Thoracic aorta (tissue), 2 donors: ENCODE data around the gene DZANK1. TPM values are rescaled to one million over a fixed set of nuclear protein-coding genes. Genes with fewer than 3 reads are reported as not detected.

ENCODE experiments used
- ATAC-seq: fragments of 150-250 bp; one replicate; pipeline ENCODE4 v1.8.0; 2017; ENCODE audit warnings: low read depth; ENCODE audit not compliant: insufficient number of reproducible peaks, low FRiP score
- DNase-seq: peaks from one replicate; pipeline ENCODE4 v3.0.0-alpha.2; 2020; ENCODE audit warnings: low spot score
- H3K27ac ChIP-seq, 2 donors: fragments of 200-600 bp; sonication (generic); 1 replicate in 1 of 2; 2 replicates in 1 of 2; pipeline ENCODE4 v1.5.1; 2016; ENCODE audit warnings: mild to moderate bottlenecking in 2 of 2, moderate library complexity in 2 of 2
- H3K27me3 ChIP-seq: fragments of 200-600 bp; sonication (generic); replicated peaks from 2 replicates; pipeline ENCODE4 v1.6.0; 2016; ENCODE audit warnings: mild to moderate bottlenecking; ENCODE audit not compliant: insufficient read depth
- H3K36me3 ChIP-seq: fragments of 200-600 bp; sonication (generic); one replicate; pipeline ENCODE4 v1.5.1; 2016
- H3K4me1 ChIP-seq, 2 donors: fragments of 200-600 bp; sonication (generic); 1 replicate in 1 of 2; 2 replicates in 1 of 2; pipeline versions ENCODE4 v1.5.1 to v1.6.0; 2016; ENCODE audit warnings: low read depth in 2 of 2, mild to moderate bottlenecking in 1 of 2; ENCODE audit not compliant: control insufficient read depth in 1 of 2
- H3K4me3 ChIP-seq: fragments of 200-600 bp; sonication (generic); 2 replicates; pipeline ENCODE4 v1.5.1; 2016; ENCODE audit warnings: mild to moderate bottlenecking
- H3K9me3 ChIP-seq: fragments of 200-600 bp; sonication (generic); 2 replicates; pipeline ENCODE4 v1.5.1; 2016
- total RNA-seq, 2 donors: library from RNA; depleted of rRNA; stranded (reverse); fragments of >200 nt; gene quantifications; one replicate each; pipeline versions ENCODE4 v1.1.0 to v1.2.3, GENCODE V29; 2016
- TF ChIP-seq, protein P1 (sequence below): fragments of 200-600 bp; sonication (generic); IDR thresholded peaks from one replicate; pipeline ENCODE4 v1.5.1; 2019; ENCODE audit warnings: antibody characterized with exemption

DZANK1 gene
- total RNA-seq, 2 donors from 2014 or later = 3.2 to 3.7 TPM

DNA sequence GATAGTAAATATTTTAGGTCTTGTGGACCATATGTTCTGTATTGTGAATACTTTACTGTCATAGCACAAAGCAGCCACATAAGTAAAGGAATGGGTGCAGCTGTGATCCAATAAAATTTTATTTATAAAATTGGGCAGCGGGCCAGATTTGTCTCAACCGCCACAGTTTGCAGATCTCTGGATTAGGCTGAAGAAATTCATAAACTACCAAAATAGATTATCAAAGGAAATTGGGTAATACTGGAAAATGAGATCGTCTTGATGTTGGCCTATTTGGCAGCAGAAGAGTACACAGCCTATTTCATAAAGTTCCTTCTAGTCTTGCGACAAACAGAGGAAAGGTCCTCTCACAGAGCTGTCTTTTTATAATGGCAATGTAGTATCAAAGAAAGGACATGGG lies 69.8 kb downstream of the DZANK1 start:
- H3K27me3 ChIP-seq = no peaks in the 10 kb centered on the region
- H3K9me3 ChIP-seq = no peaks in the 10 kb centered on the region
- H3K4me3 ChIP-seq = no peak overlapping the region
- H3K27ac ChIP-seq = no peak overlapping the region
- peaks cover 2% of the 10 kb centered on the region for H3K36me3 ChIP-seq
- H3K4me1 ChIP-seq = no peaks in the 10 kb centered on the region
- DNase-seq (no peak), ATAC-seq (no peak)
- TF ChIP-seq, protein P1, sequence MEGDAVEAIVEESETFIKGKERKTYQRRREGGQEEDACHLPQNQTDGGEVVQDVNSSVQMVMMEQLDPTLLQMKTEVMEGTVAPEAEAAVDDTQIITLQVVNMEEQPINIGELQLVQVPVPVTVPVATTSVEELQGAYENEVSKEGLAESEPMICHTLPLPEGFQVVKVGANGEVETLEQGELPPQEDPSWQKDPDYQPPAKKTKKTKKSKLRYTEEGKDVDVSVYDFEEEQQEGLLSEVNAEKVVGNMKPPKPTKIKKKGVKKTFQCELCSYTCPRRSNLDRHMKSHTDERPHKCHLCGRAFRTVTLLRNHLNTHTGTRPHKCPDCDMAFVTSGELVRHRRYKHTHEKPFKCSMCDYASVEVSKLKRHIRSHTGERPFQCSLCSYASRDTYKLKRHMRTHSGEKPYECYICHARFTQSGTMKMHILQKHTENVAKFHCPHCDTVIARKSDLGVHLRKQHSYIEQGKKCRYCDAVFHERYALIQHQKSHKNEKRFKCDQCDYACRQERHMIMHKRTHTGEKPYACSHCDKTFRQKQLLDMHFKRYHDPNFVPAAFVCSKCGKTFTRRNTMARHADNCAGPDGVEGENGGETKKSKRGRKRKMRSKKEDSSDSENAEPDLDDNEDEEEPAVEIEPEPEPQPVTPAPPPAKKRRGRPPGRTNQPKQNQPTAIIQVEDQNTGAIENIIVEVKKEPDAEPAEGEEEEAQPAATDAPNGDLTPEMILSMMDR = no peak

DNA sequence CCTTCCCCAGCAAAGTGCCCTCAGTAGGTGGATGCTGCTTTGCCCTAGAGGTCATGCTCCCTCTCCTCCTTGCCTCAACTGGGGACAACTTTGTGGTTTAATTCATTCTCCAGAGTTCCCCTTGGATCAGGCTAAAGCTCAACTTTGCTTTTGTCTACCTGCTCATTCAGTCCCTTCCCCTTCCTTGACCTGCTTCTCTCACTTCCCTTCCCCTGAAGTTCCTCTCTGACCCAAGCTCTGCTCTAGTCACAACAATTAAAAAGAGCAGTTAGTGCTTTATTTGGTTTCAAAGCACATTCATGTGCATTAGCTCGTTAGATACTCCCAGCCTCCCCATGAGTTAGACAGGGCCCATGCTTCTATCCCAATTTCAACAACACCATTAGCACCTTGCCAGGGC lies 71.3 kb downstream of the DZANK1 start:
- no peak overlapping the region for H3K27ac ChIP-seq
- no peak for ATAC-seq
- DNase-seq = no peak
- no peaks in the 10 kb centered on the region for H3K4me1 ChIP-seq
- no peak overlapping the region for H3K4me3 ChIP-seq
- no peaks in the 10 kb centered on the region for H3K9me3 ChIP-seq
- no peaks in the 10 kb centered on the region for H3K27me3 ChIP-seq
- TF ChIP-seq, protein P1 = no peak
- peaks cover 1% of the 10 kb centered on the region for H3K36me3 ChIP-seq

DNA sequence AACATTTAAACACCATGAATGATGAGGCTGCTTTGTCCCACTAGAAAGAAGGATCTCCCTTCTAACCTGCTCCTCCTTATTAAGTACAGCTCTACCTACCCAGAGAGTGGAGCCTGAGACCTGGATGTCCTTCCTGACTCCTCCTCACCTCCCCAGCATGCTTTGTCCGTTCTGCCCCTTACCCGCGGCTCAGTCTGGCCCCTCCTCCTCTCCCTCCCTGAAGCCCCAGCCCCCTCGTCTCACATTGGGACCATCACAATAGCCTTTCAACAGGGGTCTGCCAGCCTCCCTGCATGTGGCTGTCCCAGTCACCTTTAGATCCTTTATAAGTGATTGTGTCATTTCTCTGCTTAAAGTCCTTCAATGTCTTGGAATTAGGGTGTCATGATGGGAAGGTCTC lies 72.5 kb downstream of the DZANK1 start:
- H3K4me3 ChIP-seq = no peak overlapping the region
- H3K9me3 ChIP-seq = no peaks in the 10 kb centered on the region
- H3K27ac ChIP-seq = no peak overlapping the region
- H3K4me1 ChIP-seq = no peaks in the 10 kb centered on the region
- no peak for DNase-seq
- TF ChIP-seq, protein P1 = no peak
- H3K36me3 ChIP-seq = no peaks in the 10 kb centered on the region
- no peak for ATAC-seq
- no peaks in the 10 kb centered on the region for H3K27me3 ChIP-seq

DNA sequence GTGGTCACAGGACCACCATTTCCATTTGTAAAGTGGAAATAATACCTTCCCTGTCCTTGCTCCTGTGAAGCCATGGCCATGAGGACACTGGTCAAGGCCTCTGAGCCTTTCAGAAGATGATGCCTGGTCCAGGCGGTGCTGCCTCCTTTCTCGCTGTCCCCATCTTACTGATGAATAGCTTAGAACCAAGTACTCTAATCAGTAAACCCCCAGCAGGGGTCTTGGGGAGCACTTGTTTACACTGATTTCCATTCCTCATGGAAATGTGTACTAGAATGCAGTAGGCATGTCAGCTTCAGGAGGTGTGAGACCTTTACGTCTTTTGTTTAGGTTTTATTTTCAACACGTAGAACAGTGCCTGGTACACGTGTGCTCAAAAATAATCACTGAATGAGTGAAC lies 75.1 kb downstream of the DZANK1 start:
- Histone ChIP-seq H3K27ac (no peak overlapping the region), H3K4me1 (no peaks in the 10 kb centered on the region), H3K9me3 (no peaks in the 10 kb centered on the region), H3K36me3 (no peaks in the 10 kb centered on the region), H3K4me3 (no peak overlapping the region), H3K27me3 (no peaks in the 10 kb centered on the region)
- ATAC-seq (no peak), DNase-seq (no peak)
- TF ChIP-seq, protein P1 = no peak

DNA sequence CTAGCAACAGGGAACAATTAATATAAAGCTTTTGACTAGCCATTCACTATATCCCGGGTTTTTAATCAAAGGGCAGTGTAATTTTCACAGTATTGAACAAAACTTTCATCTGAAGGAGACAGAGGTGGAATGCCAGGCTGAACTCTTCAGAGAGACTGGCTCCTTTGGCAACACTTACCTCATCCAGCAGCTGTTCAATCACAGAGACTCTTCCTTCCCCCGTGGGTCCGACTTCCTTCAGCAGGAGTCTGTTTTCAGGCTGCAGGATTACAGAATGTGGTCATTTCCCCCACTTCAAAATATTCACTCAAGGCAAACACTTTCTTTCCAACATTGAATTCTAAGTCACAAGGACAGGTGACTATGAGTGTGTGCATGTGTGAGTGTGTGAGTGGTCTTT lies 76.6 kb downstream of the DZANK1 start:
- ATAC-seq = no peak

More for the DNA sequence above, 76.6 kb downstream of the DZANK1 start:
- H3K4me1 ChIP-seq = no peaks in the 10 kb centered on the region
- H3K4me3 ChIP-seq = no peak overlapping the region
- TF ChIP-seq, protein P1 = no peak
- H3K9me3 ChIP-seq = no peaks in the 10 kb centered on the region
- no peaks in the 10 kb centered on the region for H3K36me3 ChIP-seq
- H3K27me3 ChIP-seq = no peaks in the 10 kb centered on the region
- DNase-seq = no peak
- H3K27ac ChIP-seq = no peak overlapping the region
